Thoracic aorta (tissue), 2 donors: ENCODE results near the gene FBXL5. TPM values are rescaled to one million over a fixed set of nuclear protein-coding genes. Genes with fewer than 3 reads are reported as not detected.

ENCODE experiments used
- ATAC-seq: fragments of 150-250 bp; one replicate; pipeline ENCODE4 v1.8.0; 2017; ENCODE audit warnings: low read depth; ENCODE audit not compliant: insufficient number of reproducible peaks, low FRiP score
- DNase-seq: peaks from one replicate; pipeline ENCODE4 v3.0.0-alpha.2; 2020; ENCODE audit warnings: low spot score
- H3K27ac ChIP-seq, 2 donors: fragments of 200-600 bp; sonication (generic); 1 replicate in 1 of 2; 2 replicates in 1 of 2; pipeline ENCODE4 v1.5.1; 2016; ENCODE audit warnings: mild to moderate bottlenecking in 2 of 2, moderate library complexity in 2 of 2
- H3K27me3 ChIP-seq: fragments of 200-600 bp; sonication (generic); replicated peaks from 2 replicates; pipeline ENCODE4 v1.6.0; 2016; ENCODE audit warnings: mild to moderate bottlenecking; ENCODE audit not compliant: insufficient read depth
- H3K36me3 ChIP-seq: fragments of 200-600 bp; sonication (generic); one replicate; pipeline ENCODE4 v1.5.1; 2016
- H3K4me1 ChIP-seq, 2 donors: fragments of 200-600 bp; sonication (generic); 1 replicate in 1 of 2; 2 replicates in 1 of 2; pipeline versions ENCODE4 v1.5.1 to v1.6.0; 2016; ENCODE audit warnings: low read depth in 2 of 2, mild to moderate bottlenecking in 1 of 2; ENCODE audit not compliant: control insufficient read depth in 1 of 2
- H3K4me3 ChIP-seq: fragments of 200-600 bp; sonication (generic); 2 replicates; pipeline ENCODE4 v1.5.1; 2016; ENCODE audit warnings: mild to moderate bottlenecking
- H3K9me3 ChIP-seq: fragments of 200-600 bp; sonication (generic); 2 replicates; pipeline ENCODE4 v1.5.1; 2016
- CTCF ChIP-seq: fragments of 200-600 bp; sonication (generic); IDR thresholded peaks from one replicate; pipeline ENCODE4 v1.5.1; 2019; ENCODE audit warnings: antibody characterized with exemption
- total RNA-seq, 2 donors: library from RNA; depleted of rRNA; stranded (reverse); fragments of >200 nt; gene quantifications; one replicate each; pipeline versions ENCODE4 v1.1.0 to v1.2.3, GENCODE V29; 2016

FBXL5 gene
- total RNA-seq, 2 donors from 2014 or later: 136 to 147 TPM

GRCh38 chr4:15673337-15673736 lies 18.2 kb upstream of the FBXL5 start:
- ATAC-seq: no peak
- Histone ChIP-seq H3K4me3 (no peak overlapping the region), H3K9me3 (no peaks in the 10 kb centered on the region), H3K27me3 (no peaks in the 10 kb centered on the region), H3K36me3 (no peaks in the 10 kb centered on the region), H3K27ac (no peak overlapping the region), H3K4me1 (peaks cover 0 to 6% of the 10 kb centered on the region in 2 donors)
- DNase-seq: no peak
- no peak for TF ChIP-seq CTCF

GRCh38 chr4:15672101-15672500 lies 16.9 kb upstream of the FBXL5 start:
- no peak for ATAC-seq
- H3K27ac ChIP-seq: no peak overlapping the region

GRCh38 chr4:15670576-15670975 lies 15.4 kb upstream of the FBXL5 start:
- no peaks in the 10 kb centered on the region for H3K36me3 ChIP-seq
- no peak for TF ChIP-seq CTCF
- H3K4me1 ChIP-seq: peaks cover 3 to 6% of the 10 kb centered on the region in 2 donors
- no peaks in the 10 kb centered on the region for H3K27me3 ChIP-seq
- no peak overlapping the region for H3K4me3 ChIP-seq
- no peak overlapping the region for H3K27ac ChIP-seq
- no peaks in the 10 kb centered on the region for H3K9me3 ChIP-seq
- no peak for ATAC-seq
- no peak for DNase-seq

More at GRCh38 chr4:15672101-15672500, 16.9 kb upstream of the FBXL5 start:
- TF ChIP-seq CTCF: no peak
- H3K9me3 ChIP-seq: no peaks in the 10 kb centered on the region
- no peaks in the 10 kb centered on the region for H3K27me3 ChIP-seq
- H3K36me3 ChIP-seq: no peaks in the 10 kb centered on the region
- H3K4me3 ChIP-seq: no peak overlapping the region
- H3K4me1 ChIP-seq: peaks cover 0 to 6% of the 10 kb centered on the region in 2 donors
- DNase-seq: no peak

- Histone ChIP-seq H3K9me3 (no peaks in the 10 kb centered on the region), H3K4me1 (peaks cover 3 to 6% of the 10 kb centered on the region in 2 donors), H3K36me3 (no peaks in the 10 kb centered on the region), H3K27ac (no peak overlapping the region), H3K4me3 (no peak overlapping the region), H3K27me3 (no peaks in the 10 kb centered on the region)
- DNase-seq (no peak), ATAC-seq (no peak)
- TF ChIP-seq CTCF: no peak
These were observed 13.6 kb upstream of the FBXL5 start for GRCh38 chr4:15668566-15669435.

- no peak overlapping the region for H3K4me3 ChIP-seq
- H3K36me3 ChIP-seq: no peaks in the 10 kb centered on the region
- no peaks in the 10 kb centered on the region for H3K9me3 ChIP-seq
- no peak for ATAC-seq
- no peak for TF ChIP-seq CTCF
- H3K27me3 ChIP-seq: no peaks in the 10 kb centered on the region
- peaks cover 3 to 6% of the 10 kb centered on the region in 2 donors for H3K4me1 ChIP-seq
- no peak overlapping the region for H3K27ac ChIP-seq
- DNase-seq: no peak
These were observed 11.8 kb upstream of the FBXL5 start for GRCh38 chr4:15667006-15667405.
